Activated CD4-positive, alpha-beta memory T cell treated with anti-CD3 and anti-CD28 coated beads, Interleukin-2, amount 10 ng/mL, durations not matched to agents 7 days and 5 days (primary cell): ENCODE measurements around the gene KIF1A. TPM values are rescaled to one million over a fixed set of nuclear protein-coding genes. Genes with fewer than 3 reads are reported as not detected.
"Not testable (repeated sequence)": the region's sequence is repeated elsewhere in the genome, so short reads cannot be mapped to it uniquely, and the experiment has no call there.

ENCODE experiments used
- CTCF ChIA-PET: fragments of 350-600 bp; sonication (Branson Sonifier 250); formaldehyde crosslinking; loops from one replicate; lab custom pipeline; 2021; ENCODE audit warnings: antibody characterized with exemption, inconsistent platforms; lab: Charles Lee
- POLR2A ChIA-PET: fragments of 350-600 bp; sonication (Branson Sonifier 250); formaldehyde crosslinking; loops from one replicate; lab custom pipeline; 2021; ENCODE audit warnings: antibody characterized with exemption; lab: Charles Lee
- DNase-seq: peaks from one replicate; pipeline ENCODE4 v3.0.0-alpha.2; 2020
- H3K27ac Mint-ChIP-seq: one replicate; pipeline ENCODE4 v1.8.0; 2021; ENCODE audit warnings: mild to moderate bottlenecking, mixed read lengths
- H3K27me3 Mint-ChIP-seq: one replicate; pipeline ENCODE4 v1.8.0; 2021; ENCODE audit warnings: mixed read lengths
- H3K36me3 Mint-ChIP-seq: one replicate; pipeline ENCODE4 v1.8.0; 2021; ENCODE audit warnings: low read depth, mixed read lengths
- H3K4me1 Mint-ChIP-seq: one replicate; pipeline ENCODE4 v1.8.0; 2021; ENCODE audit warnings: mixed read lengths
- H3K4me3 Mint-ChIP-seq: one replicate; pipeline ENCODE4 v1.8.0; 2021; ENCODE audit warnings: mild to moderate bottlenecking, mixed read lengths
- H3K9me3 Mint-ChIP-seq: one replicate; pipeline ENCODE4 v1.8.0; 2021; ENCODE audit warnings: mixed read lengths
- total RNA-seq, 2 experiments: library from RNA; stranded (reverse); gene quantifications; one replicate each; pipeline ENCODE4 v1.2.3, GENCODE V29; 2021

Gene KIF1A
- total RNA-seq, 2 experiments from 2014 or later, result 0.58 to 0.71 TPM

DNA sequence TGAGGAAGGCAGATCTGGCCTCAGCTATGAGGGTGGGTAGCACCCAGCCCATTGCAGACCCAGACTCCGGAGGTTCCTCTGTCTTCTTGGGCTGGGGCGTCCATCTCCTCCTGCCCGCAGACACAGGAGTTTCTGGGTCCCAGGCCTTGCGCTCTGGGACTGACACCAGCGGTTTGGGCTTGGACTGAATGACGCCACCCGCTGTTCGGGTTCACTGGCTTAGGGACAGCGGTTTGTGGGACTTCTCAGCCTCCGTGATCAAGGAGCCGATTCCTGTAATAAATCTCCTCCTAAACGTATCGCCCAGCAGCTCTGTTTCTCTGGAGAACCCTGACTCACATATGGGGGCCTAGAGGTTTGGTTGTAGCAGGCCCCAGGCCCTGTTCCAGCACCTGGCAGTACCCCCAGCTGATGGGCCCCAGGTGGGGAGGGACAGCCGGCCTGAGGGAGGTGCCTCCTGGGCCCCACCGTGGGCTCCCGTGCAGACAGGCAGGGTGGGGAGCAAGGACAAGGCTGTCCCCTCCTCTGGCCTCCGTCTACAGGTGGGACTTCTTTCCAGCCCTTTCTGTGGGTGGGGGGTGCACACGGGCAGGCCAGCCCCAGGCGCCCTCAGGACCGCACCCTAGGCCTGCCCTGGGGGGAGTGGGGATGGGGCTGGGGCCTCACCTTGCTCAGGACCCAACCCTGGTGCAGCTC lies 132.8 kb downstream of the KIF1A start:
- DNase-seq, result no peak
- Mint-ChIP-seq H3K27ac (no peak overlapping the region), H3K36me3 (no peaks in the 10 kb centered on the region), H3K4me3 (no peak overlapping the region), H3K27me3 (no peaks in the 10 kb centered on the region), H3K9me3 (no peaks in the 10 kb centered on the region), H3K4me1 (peaks cover 11% of the 10 kb centered on the region)
- ChIA-PET POLR2A (interaction anchor here (0.6 kb wide), 1 partner anchor 71 kb away, joined by 3 read pairs; no protein-coding TSS in a partner anchor), CTCF (no interaction called here)

DNA sequence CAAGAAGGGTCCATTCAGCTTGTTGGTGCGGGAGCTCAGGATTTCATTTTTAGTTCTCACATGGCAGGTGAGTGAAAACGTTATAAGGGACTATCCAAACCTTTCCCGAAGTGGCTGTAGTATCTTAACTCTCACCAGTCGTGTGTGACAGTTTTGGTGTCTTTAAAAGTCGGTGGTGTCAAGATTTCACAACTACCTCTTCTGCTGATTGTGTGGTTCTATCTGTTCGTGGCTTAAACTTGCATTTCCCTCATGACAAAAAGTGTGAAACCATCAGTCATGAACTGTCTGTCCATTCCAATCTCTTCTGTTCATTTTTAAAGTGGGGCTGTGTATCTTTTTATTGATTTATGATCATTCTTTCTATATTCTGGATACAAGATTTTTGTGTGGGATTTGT lies 133.6 kb downstream of the KIF1A start:
- no peak overlapping the region for H3K27ac Mint-ChIP-seq
- H3K36me3 Mint-ChIP-seq, result no peaks in the 10 kb centered on the region
- no peak for DNase-seq
- H3K4me3 Mint-ChIP-seq, result no peak overlapping the region
- peaks cover 11% of the 10 kb centered on the region for H3K4me1 Mint-ChIP-seq
- H3K9me3 Mint-ChIP-seq, result no peaks in the 10 kb centered on the region
- CTCF ChIA-PET, result interaction anchor here (1.1 kb wide), 1 partner anchor 172 kb away, joined by 4 read pairs; no protein-coding TSS in a partner anchor
- no peaks in the 10 kb centered on the region for H3K27me3 Mint-ChIP-seq
- POLR2A ChIA-PET, result interaction anchor here (0.6 kb wide), 1 partner anchor 71 kb away, joined by 3 read pairs; no protein-coding TSS in a partner anchor

DNA sequence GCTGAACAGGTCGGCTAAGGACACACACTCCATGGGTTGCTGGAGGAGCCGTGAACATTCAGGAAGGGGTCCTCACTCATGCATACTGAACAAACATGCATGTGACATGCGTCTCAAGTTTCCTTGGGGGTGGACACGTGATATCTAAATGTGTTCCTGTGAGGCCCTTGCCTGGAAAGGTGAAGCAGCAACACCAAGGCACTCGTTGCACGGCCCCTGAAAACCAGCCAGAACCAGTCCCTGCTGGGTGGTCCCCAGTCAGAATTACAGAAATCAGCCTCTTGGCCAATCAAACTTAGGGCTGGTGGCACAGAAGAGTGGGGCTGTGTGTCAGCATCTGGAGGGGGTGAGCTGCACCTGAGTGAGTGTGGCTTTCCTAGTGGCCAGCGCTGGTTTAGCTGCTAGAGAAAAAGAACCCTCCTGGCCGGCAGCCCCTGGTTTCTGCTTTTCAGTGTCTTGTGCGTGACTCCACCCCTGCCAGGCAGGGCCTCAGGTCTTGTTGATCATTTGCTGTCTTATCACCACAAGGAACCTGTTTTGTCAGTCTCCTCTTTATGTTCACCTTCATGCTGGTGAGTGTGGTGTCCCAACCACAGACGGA lies 134.1 kb downstream of the KIF1A start:
- ChIA-PET CTCF (interaction anchor here (1.1 kb wide), 1 partner anchor 172 kb away, joined by 4 read pairs; no protein-coding TSS in a partner anchor), POLR2A (no interaction called here)
- Mint-ChIP-seq H3K27me3 (no peaks in the 10 kb centered on the region), H3K9me3 (no peaks in the 10 kb centered on the region), H3K4me3 (no peak overlapping the region), H3K27ac (no peak overlapping the region), H3K4me1 (peaks cover 11% of the 10 kb centered on the region), H3K36me3 (no peaks in the 10 kb centered on the region)
- no peak for DNase-seq

DNA sequence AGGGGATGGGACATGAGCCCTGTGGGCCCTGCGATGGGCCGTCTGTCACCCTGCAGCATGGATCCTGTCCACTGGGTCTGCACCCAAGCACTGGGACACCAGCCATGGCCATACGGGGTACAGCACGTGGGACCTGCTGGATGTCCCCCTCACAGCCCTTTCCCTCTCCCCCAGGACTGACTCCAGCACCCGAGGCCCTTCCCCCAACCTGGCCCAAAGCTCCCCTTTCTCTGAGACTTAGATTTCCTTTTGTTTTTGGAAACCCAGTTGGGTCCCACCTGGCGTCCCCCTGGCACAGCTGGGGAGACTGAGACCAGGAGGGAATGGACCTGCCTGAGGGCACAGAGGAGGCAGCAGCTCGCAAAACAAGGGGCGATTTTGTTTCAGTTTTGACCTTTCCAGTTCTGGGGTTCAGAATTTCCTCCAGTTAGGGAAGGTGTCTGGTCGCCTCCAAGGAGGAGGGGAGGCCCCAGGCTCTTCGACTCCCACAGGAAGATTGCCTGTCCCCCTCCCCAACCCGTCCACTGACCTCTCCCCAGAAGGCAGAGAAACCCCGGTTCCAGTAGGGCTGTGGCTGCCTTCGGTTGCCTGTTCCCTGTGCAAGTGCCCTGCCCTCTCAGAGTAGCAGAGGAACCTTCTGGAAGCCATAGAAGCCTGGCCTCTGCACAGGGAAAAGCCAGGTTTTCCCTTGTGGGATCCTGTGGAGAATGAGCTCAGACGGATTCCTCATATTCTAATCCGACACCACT lies 135.9 kb downstream of the KIF1A start:
- H3K4me3 Mint-ChIP-seq, H3K36me3 Mint-ChIP-seq, H3K27ac Mint-ChIP-seq, H3K9me3 Mint-ChIP-seq, POLR2A ChIA-PET, DNase-seq, H3K27me3 Mint-ChIP-seq: not testable (repeated sequence)
- CTCF ChIA-PET, result interaction anchor here (1.1 kb wide), 1 partner anchor 98 kb away, joined by 3 read pairs; the partner anchor contains the start of gene CAPN10
- H3K4me1 Mint-ChIP-seq, result peaks cover 11% of the 10 kb centered on the region

DNA sequence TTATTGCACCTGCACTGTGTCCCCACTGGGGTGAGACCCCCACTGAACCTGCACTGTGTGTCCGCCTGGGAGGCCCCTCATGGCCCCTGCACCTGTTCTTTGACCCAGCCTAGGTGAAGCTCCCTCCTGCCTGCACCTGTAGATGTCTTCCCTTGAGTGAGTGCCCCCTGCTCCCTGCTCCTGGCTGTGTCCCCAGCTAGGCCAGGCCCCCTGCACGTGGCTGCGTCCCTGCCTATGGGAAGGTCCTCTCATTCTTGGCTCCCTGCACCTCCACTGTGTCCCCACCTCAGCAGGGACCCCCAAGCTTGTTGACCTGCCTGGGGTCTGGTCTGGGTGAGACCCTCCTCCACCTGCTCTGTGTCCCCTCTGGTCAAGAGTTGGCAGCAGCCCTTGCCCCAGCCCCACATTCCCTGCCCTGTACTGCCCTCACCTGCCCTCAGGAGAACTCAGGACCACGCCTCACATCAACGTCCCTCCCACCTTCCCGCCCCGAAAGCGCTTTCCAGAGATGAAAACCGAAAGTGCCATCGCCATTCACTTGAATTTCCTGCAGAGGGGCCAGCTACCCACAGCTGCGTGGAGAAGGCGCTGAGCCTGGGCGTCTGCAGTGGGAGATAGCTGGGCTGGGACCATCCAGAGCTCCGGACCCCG lies 136.6 kb downstream of the KIF1A start:
- H3K9me3 Mint-ChIP-seq, H3K27me3 Mint-ChIP-seq, DNase-seq, POLR2A ChIA-PET, H3K36me3 Mint-ChIP-seq, CTCF ChIA-PET, H3K4me3 Mint-ChIP-seq, H3K27ac Mint-ChIP-seq: not testable (repeated sequence)
- H3K4me1 Mint-ChIP-seq, result peaks cover 11% of the 10 kb centered on the region

DNA sequence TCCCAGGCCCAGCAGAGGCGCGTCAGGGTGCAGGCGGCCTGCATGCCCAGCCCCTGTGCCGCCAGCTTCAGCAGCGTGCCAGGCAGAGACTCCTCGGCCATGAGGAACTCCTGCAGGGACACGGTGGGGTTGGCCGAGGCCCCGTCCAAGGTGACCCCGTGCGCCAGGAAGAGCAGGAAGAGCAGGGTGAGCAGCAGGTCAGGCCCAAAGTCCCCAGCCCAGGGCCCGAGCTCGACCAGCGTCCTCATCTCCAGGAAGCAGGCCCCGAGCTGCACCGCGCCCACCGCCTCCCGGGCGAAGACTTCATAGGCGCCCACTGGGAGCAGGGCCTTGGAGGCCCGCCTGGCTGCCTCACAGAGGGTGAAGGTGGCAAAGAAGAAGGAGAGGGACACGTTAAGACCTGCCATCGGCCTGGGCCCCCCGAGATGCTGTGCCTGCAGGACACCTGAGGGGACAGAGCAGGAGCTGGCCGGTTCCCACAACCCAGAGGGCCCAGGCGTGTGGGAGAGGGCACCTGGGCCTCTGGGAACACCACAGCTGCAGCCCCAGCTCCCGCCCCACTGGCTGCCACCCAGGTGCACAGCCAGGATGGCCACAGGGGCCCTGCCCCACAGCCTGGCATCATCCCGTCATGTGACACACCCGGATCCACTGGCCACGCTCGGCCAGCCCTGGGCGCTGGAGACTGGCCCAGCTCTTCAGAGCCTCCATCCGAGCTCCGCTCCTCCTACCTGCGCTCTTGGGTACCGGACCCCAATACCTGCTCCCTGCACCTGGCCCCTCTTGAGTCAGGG lies 137.4 kb downstream of the KIF1A start, which contains the start of gene AQP12B:
Gene AQP12B, minus strand, starts transcription at position 455 of the 794 bp plus-strand sequence. Its CDS starts 48 bp downstream, at position 407.
- H3K27ac Mint-ChIP-seq, DNase-seq, H3K27me3 Mint-ChIP-seq, H3K36me3 Mint-ChIP-seq, H3K9me3 Mint-ChIP-seq, CTCF ChIA-PET, POLR2A ChIA-PET, H3K4me3 Mint-ChIP-seq: not testable (repeated sequence)
- H3K4me1 Mint-ChIP-seq, result peaks cover 11% of the 10 kb centered on the region

DNA sequence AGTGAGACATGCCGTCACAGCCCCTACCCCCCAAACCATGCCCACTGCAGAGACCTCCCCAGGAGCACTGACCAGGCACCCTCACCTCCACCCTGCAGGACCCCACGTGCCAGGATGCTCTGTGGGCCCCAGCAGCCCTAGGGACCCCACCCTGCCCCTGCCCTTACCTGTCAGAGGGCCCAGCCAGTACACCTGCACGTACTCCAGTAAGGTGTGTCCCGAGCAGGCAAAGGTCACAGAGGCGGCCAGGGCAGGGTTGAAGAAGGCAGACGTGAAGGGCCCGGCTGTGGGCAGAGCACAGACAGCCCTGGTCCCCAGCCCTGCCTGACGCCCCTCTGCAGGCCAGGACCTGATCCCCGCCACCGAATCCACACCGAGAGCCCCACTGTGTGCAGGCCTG lies 139.8 kb downstream of the KIF1A start:
- H3K9me3 Mint-ChIP-seq, H3K27ac Mint-ChIP-seq, CTCF ChIA-PET, DNase-seq, H3K4me1 Mint-ChIP-seq, H3K4me3 Mint-ChIP-seq, H3K36me3 Mint-ChIP-seq, H3K27me3 Mint-ChIP-seq, POLR2A ChIA-PET: not testable (repeated sequence)

- H3K27me3 Mint-ChIP-seq, POLR2A ChIA-PET, H3K4me1 Mint-ChIP-seq, H3K27ac Mint-ChIP-seq, H3K4me3 Mint-ChIP-seq, H3K9me3 Mint-ChIP-seq, CTCF ChIA-PET, H3K36me3 Mint-ChIP-seq, DNase-seq: not testable (repeated sequence)
Observed at GRCh38 chr2:240678909-240679308, 141.1 kb downstream of the KIF1A start.

GRCh38 chr2:240678043-240678442 lies 142.0 kb downstream of the KIF1A start:
- POLR2A ChIA-PET, DNase-seq, H3K9me3 Mint-ChIP-seq, H3K4me1 Mint-ChIP-seq, CTCF ChIA-PET, H3K36me3 Mint-ChIP-seq, H3K4me3 Mint-ChIP-seq, H3K27ac Mint-ChIP-seq: not testable (repeated sequence)
- H3K27me3 Mint-ChIP-seq, result peaks cover 10% of the 10 kb centered on the region

DNA sequence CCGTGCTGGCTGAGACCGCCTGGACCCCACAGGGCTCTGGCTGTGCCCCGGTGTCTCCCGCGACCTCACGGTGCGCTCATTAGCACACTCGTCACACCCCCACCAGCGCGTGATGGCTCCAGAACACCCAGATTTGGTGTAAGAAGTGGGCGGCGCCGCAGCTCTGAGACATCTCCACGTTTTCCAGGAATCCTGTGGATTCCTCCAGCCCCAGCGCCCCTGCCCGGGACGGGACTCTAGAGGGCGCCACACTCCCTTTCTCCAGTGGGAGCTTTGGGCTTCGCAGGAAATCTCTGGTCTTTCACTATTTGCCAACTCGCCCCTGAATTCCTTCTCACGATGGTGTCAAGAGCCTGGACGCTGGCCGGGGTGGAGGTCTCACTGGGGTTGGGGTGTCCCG lies 144.7 kb downstream of the KIF1A start:
- H3K36me3 Mint-ChIP-seq, H3K9me3 Mint-ChIP-seq, CTCF ChIA-PET, H3K4me1 Mint-ChIP-seq, DNase-seq, H3K4me3 Mint-ChIP-seq, POLR2A ChIA-PET, H3K27ac Mint-ChIP-seq: not testable (repeated sequence)
- peaks cover 30% of the 10 kb centered on the region for H3K27me3 Mint-ChIP-seq

- CTCF ChIA-PET, H3K4me3 Mint-ChIP-seq, H3K27ac Mint-ChIP-seq, H3K4me1 Mint-ChIP-seq, H3K36me3 Mint-ChIP-seq, POLR2A ChIA-PET, H3K9me3 Mint-ChIP-seq, DNase-seq: not testable (repeated sequence)
- H3K27me3 Mint-ChIP-seq, result peaks cover 36% of the 10 kb centered on the region
Observed at GRCh38 chr2:240674461-240675184, 145.4 kb downstream of the KIF1A start.

GRCh38 chr2:240672701-240673190 lies 147.3 kb downstream of the KIF1A start:
- no peaks in the 10 kb centered on the region for H3K9me3 Mint-ChIP-seq
- ChIA-PET POLR2A (no interaction called here), CTCF (no interaction called here)
- no peak overlapping the region for H3K4me3 Mint-ChIP-seq
- DNase-seq, result no peak
- no peaks in the 10 kb centered on the region for H3K36me3 Mint-ChIP-seq
- no peaks in the 10 kb centered on the region for H3K4me1 Mint-ChIP-seq
- H3K27ac Mint-ChIP-seq, result no peak overlapping the region
- H3K27me3 Mint-ChIP-seq, result peaks cover 43% of the 10 kb centered on the region
